ENCODE measurements around the gene RFK. TPM values are rescaled to one million over a fixed set of nuclear protein-coding genes. Genes with fewer than 3 reads are reported as not detected.

RFK gene
- total and polyA plus RNA-seq, 4 donors: 13.2 to 23.0 (median 16.9) TPM

DNA sequence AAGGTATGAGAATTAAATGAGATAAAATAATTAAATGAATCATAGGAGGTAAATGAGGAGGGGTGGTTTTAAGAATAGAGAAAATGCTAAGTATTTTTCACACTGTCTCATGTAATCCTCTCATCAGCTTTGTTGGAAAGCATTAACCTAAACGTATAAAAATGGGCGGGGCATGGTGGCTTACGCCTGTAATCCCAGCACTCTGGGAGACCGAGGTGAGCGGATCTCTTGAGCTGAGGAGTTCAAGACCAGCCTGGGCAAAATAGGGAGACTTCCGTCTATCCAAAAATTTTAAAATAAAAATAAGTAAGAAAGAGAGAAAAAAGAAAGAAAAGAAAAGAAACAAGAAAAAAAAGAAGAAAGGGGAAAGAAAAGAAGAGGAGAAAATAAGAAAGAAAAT is 1.9 kb upstream of the RFK start:
- TF ChIP-seq TAF1 (conservative IDR thresholded peaks at IDR 0.05): no peak
- no peak for TF ChIP-seq YY1 (IDR thresholded peaks at IDR 0.05)
- TF ChIP-seq, protein P1, sequence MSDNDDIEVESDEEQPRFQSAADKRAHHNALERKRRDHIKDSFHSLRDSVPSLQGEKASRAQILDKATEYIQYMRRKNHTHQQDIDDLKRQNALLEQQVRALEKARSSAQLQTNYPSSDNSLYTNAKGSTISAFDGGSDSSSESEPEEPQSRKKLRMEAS (IDR thresholded peaks at IDR 0.05): no peak
- TF ChIP-seq RAD21 (IDR thresholded peaks at IDR 0.05): no peak
- no peak for TF ChIP-seq FOXA1 (IDR thresholded peaks at IDR 0.05)
- no peak for TF ChIP-seq NR2F2 (IDR thresholded peaks at IDR 0.05)
- 92% methylated on average over 6 of the region's 6 CpGs for WGBS
- Histone ChIP-seq H3K9me3 (ENCODE audit: control insufficient read depth in 4 of 4, low read length in 3 of 4) (no peaks in the 10 kb centered on the region), H3K4me3 (ENCODE audit: low read depth in 1 of 3, low read length in 3 of 3) (no peak overlapping the region), H3K27ac (ENCODE audit: low read depth in 1 of 2, low read length in 2 of 2) (no peak overlapping the region), H3K4me1 (ENCODE audit: control insufficient read depth in 4 of 4, insufficient read depth in 4 of 4, low read length in 3 of 4) (peaks cover 2 to 13% (median 7%) of the 10 kb centered on the region in 4 donors), H3K27me3 (ENCODE audit: control insufficient read depth in 4 of 4, insufficient read depth in 4 of 4, low read length in 3 of 4) (no peaks in the 10 kb centered on the region), H3K36me3 (ENCODE audit: control insufficient read depth in 4 of 4, insufficient read depth in 3 of 4, low read depth in 1 of 4, low read length in 3 of 4) (no peaks in the 10 kb centered on the region), H3K9ac (ENCODE audit: low read depth in 1 of 2, low read length in 2 of 2) (no peak overlapping the region)
- DNase-seq (ENCODE audit: low spot score): no peak

DNA sequence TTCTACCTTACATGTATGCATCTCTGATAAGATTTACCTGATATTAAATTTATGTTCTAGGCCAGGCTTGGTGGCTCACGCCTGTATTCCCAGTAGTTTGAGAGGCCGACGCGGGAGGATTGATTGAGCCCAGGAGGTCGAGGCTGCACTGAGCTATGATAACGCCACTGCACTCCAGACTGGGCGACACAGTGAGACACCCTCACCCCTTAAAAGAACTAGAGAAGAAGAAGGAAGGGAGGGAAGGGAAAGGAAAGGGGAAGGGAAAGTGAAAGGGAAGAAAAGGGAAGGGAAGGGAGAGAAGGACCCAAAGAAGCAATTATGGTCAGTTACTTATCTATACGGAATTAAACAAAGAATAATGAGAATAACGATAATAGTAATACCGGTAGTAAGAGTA is 1.2 kb upstream of the RFK start:
- WGBS: 67% methylated on average over 10 of the region's 10 CpGs
- peak overlapping the region in 2 of 3 donors; percentile 68 to 95 for H3K4me3 ChIP-seq (ENCODE audit: low read depth in 1 of 3, low read length in 3 of 3)
- peaks cover 3 to 15% (median 10%) of the 10 kb centered on the region in 4 donors for H3K4me1 ChIP-seq (ENCODE audit: control insufficient read depth in 4 of 4, insufficient read depth in 4 of 4, low read length in 3 of 4)
- H3K9me3 ChIP-seq (ENCODE audit: control insufficient read depth in 4 of 4, low read length in 3 of 4): no peaks in the 10 kb centered on the region
- peak overlapping the region; percentile 96 to 98 for H3K27ac ChIP-seq (ENCODE audit: low read depth in 1 of 2, low read length in 2 of 2)
- no peaks in the 10 kb centered on the region for H3K27me3 ChIP-seq (ENCODE audit: control insufficient read depth in 4 of 4, insufficient read depth in 4 of 4, low read length in 3 of 4)
- H3K36me3 ChIP-seq (ENCODE audit: control insufficient read depth in 4 of 4, insufficient read depth in 3 of 4, low read depth in 1 of 4, low read length in 3 of 4): no peaks in the 10 kb centered on the region
- TF ChIP-seq GABPA (IDR thresholded peaks at IDR 0.05 in 1 of 2, conservative IDR thresholded peaks at IDR 0.05 in 1 of 2) (no peak), HNF4G (IDR thresholded peaks at IDR 0.05) (no peak), FOXA1 (IDR thresholded peaks at IDR 0.05) (no peak), TAF1 (conservative IDR thresholded peaks at IDR 0.05) (no peak), YY1 (IDR thresholded peaks at IDR 0.05) (no peak), RAD21 (IDR thresholded peaks at IDR 0.05) (no peak), RXRA (IDR thresholded peaks at IDR 0.05) (no peak), EGR1 (IDR thresholded peaks at IDR 0.05; ENCODE audit: low read depth in 2 of 2) (no peak), REST (IDR thresholded peaks at IDR 0.05) (no peak), FOXA2 (IDR thresholded peaks at IDR 0.05) (no peak)
- no peak for DNase-seq (ENCODE audit: low spot score)
- H3K9ac ChIP-seq (ENCODE audit: low read depth in 1 of 2, low read length in 2 of 2): peak overlapping the region; percentile 90 to 96

- TF ChIP-seq RXRA (IDR thresholded peaks at IDR 0.05) (peak; percentile 19 to 60), FOXA1 (IDR thresholded peaks at IDR 0.05) (no peak), RAD21 (IDR thresholded peaks at IDR 0.05) (peak in 1 of 2 donors; percentile 33), FOXA2 (IDR thresholded peaks at IDR 0.05) (peak; percentile 65), EGR1 (IDR thresholded peaks at IDR 0.05; ENCODE audit: low read depth in 2 of 2) (no peak), TAF1 (conservative IDR thresholded peaks at IDR 0.05) (peak; percentile 77), YY1 (IDR thresholded peaks at IDR 0.05) (peak; percentile 79), HNF4A (conservative IDR thresholded peaks at IDR 0.05) (peak; percentile 71 to 76), REST (IDR thresholded peaks at IDR 0.05) (peak; percentile 64), SP1 (IDR thresholded peaks at IDR 0.05) (peak; percentile 76), NR2F2 (IDR thresholded peaks at IDR 0.05) (peak; percentile 69), JUND (IDR thresholded peaks at IDR 0.05) (peak in 1 of 2 donors; percentile 54)
- TF ChIP-seq, protein P1 (IDR thresholded peaks at IDR 0.05): peak; percentile 65
- TF ChIP-seq, protein P2, sequence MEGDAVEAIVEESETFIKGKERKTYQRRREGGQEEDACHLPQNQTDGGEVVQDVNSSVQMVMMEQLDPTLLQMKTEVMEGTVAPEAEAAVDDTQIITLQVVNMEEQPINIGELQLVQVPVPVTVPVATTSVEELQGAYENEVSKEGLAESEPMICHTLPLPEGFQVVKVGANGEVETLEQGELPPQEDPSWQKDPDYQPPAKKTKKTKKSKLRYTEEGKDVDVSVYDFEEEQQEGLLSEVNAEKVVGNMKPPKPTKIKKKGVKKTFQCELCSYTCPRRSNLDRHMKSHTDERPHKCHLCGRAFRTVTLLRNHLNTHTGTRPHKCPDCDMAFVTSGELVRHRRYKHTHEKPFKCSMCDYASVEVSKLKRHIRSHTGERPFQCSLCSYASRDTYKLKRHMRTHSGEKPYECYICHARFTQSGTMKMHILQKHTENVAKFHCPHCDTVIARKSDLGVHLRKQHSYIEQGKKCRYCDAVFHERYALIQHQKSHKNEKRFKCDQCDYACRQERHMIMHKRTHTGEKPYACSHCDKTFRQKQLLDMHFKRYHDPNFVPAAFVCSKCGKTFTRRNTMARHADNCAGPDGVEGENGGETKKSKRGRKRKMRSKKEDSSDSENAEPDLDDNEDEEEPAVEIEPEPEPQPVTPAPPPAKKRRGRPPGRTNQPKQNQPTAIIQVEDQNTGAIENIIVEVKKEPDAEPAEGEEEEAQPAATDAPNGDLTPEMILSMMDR (IDR thresholded peaks at IDR 0.05; ENCODE audit: low read depth, low read length, missing input control): no peak
- TF ChIP-seq, protein P3, sequence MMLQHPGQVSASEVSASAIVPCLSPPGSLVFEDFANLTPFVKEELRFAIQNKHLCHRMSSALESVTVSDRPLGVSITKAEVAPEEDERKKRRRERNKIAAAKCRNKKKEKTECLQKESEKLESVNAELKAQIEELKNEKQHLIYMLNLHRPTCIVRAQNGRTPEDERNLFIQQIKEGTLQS (IDR thresholded peaks at IDR 0.05): no peak
- Histone ChIP-seq H3K9me3 (ENCODE audit: control insufficient read depth in 4 of 4, low read length in 3 of 4) (no peaks in the 10 kb centered on the region), H3K36me3 (ENCODE audit: control insufficient read depth in 4 of 4, insufficient read depth in 3 of 4, low read depth in 1 of 4, low read length in 3 of 4) (no peaks in the 10 kb centered on the region), H3K27ac (ENCODE audit: low read depth in 1 of 2, low read length in 2 of 2) (peak overlapping the region; percentile 96 to 98), H3K9ac (ENCODE audit: low read depth in 1 of 2, low read length in 2 of 2) (peak overlapping the region; percentile 90 to 96), H3K4me1 (ENCODE audit: control insufficient read depth in 4 of 4, insufficient read depth in 4 of 4, low read length in 3 of 4) (peaks cover 6 to 15% (median 10%) of the 10 kb centered on the region in 4 donors), H3K27me3 (ENCODE audit: control insufficient read depth in 4 of 4, insufficient read depth in 4 of 4, low read length in 3 of 4) (no peaks in the 10 kb centered on the region), H3K4me3 (ENCODE audit: low read depth in 1 of 3, low read length in 3 of 3) (peak overlapping the region; percentile 68 to 98 (median 95))
- WGBS: under 1% methylated on average over 11 of the region's 11 CpGs
- peak; percentile 74 for DNase-seq (ENCODE audit: low spot score)
Measured at GRCh38 chr9:76394960-76395252, 680 bp upstream of the RFK start.
